HEK293 (cell line): ENCODE data around the gene PRPF8.

ENCODE experiments used
- EGR2 ChIP-seq: fragments of 450-650 bp; formaldehyde crosslinking; IDR thresholded peaks from 2 replicates; pipeline ENCODE4 v1.5.1; 2016; ENCODE audit warnings: low read depth, missing biosample characterization, missing genetic modification characterization
- GLI4 ChIP-seq: fragments of 450-650 bp; formaldehyde crosslinking; IDR thresholded peaks from 2 replicates; pipeline ENCODE4 v1.5.1; 2016; ENCODE audit warnings: missing biosample characterization, missing genetic modification characterization
- GLIS2 ChIP-seq: fragments of 450-650 bp; formaldehyde crosslinking; IDR thresholded peaks from 2 replicates; pipeline ENCODE4 v1.5.1; 2016; ENCODE audit warnings: missing biosample characterization, missing genetic modification characterization
- KLF1 ChIP-seq: fragments of 450-650 bp; formaldehyde crosslinking; IDR thresholded peaks from 2 replicates; pipeline ENCODE4 v1.5.1; 2016; ENCODE audit warnings: missing biosample characterization, missing genetic modification characterization
- KLF16 ChIP-seq: fragments of 450-650 bp; formaldehyde crosslinking; IDR thresholded peaks from 2 replicates; pipeline ENCODE4 v1.5.1; 2017; ENCODE audit warnings: missing biosample characterization, missing genetic modification characterization
- KLF8 ChIP-seq: fragments of 450-650 bp; formaldehyde crosslinking; IDR thresholded peaks from 2 replicates; pipeline ENCODE4 v1.5.1; 2016; ENCODE audit warnings: missing biosample characterization, missing genetic modification characterization
- KLF9 ChIP-seq: fragments of 450-650 bp; formaldehyde crosslinking; IDR thresholded peaks from 2 replicates; pipeline ENCODE4 v1.5.1; 2016; ENCODE audit warnings: missing biosample characterization, missing genetic modification characterization, low read depth
- MZF1 ChIP-seq: fragments of 450-650 bp; formaldehyde crosslinking; IDR thresholded peaks from 2 replicates; pipeline ENCODE4 v1.5.1; 2017; ENCODE audit warnings: missing biosample characterization, missing genetic modification characterization, borderline replicate concordance
- PATZ1 ChIP-seq: fragments of 450-650 bp; formaldehyde crosslinking; IDR thresholded peaks from 2 replicates; pipeline ENCODE4 v1.5.1; 2016; ENCODE audit warnings: missing biosample characterization, missing genetic modification characterization
- SETDB1 ChIP-seq: IDR thresholded peaks from one replicate; pipeline ENCODE4 v1.6.1; 2017; ENCODE audit warnings: mild to moderate bottlenecking, low read length, moderate library complexity, mixed read lengths; ENCODE audit not compliant: insufficient read length
- WT1 ChIP-seq: fragments of 450-650 bp; formaldehyde crosslinking; IDR thresholded peaks from 2 replicates; pipeline ENCODE4 v1.5.1; 2016; ENCODE audit warnings: missing biosample characterization, missing genetic modification characterization
- ZBTB26 ChIP-seq: fragments of 450-650 bp; formaldehyde crosslinking; optimal IDR thresholded peaks from 2 replicates; pipeline ENCODE3; 2016; ENCODE audit warnings: missing biosample characterization, mild to moderate bottlenecking, missing genetic modification characterization
- ZBTB48 ChIP-seq: fragments of 450-650 bp; formaldehyde crosslinking; IDR thresholded peaks from 2 replicates; pipeline ENCODE4 v1.5.1; 2016; ENCODE audit warnings: missing biosample characterization, missing genetic modification characterization
- ZFP69B ChIP-seq: fragments of 450-650 bp; formaldehyde crosslinking; IDR thresholded peaks from 2 replicates; pipeline ENCODE4 v1.5.1; 2016; ENCODE audit warnings: missing biosample characterization, missing genetic modification characterization
- ZNF23 ChIP-seq: fragments of 450-650 bp; formaldehyde crosslinking; IDR thresholded peaks from 2 replicates; pipeline ENCODE4 v1.5.1; 2016; ENCODE audit warnings: missing biosample characterization, missing genetic modification characterization, borderline replicate concordance
- ZNF391 ChIP-seq: fragments of 450-650 bp; formaldehyde crosslinking; IDR thresholded peaks from 2 replicates; pipeline ENCODE4 v1.5.1; 2016; ENCODE audit warnings: low read depth, missing biosample characterization, missing genetic modification characterization, borderline replicate concordance
- ZNF501 ChIP-seq: fragments of 450-650 bp; formaldehyde crosslinking; IDR thresholded peaks from 2 replicates; pipeline ENCODE4 v1.5.1; 2016; ENCODE audit warnings: missing biosample characterization, missing genetic modification characterization
- ZNF514 ChIP-seq: fragments of 450-650 bp; formaldehyde crosslinking; IDR thresholded peaks from 2 replicates; pipeline ENCODE4 v1.5.1; 2016; ENCODE audit warnings: missing biosample characterization, missing genetic modification characterization
- ZNF529 ChIP-seq: fragments of 450-650 bp; formaldehyde crosslinking; IDR thresholded peaks from 2 replicates; pipeline ENCODE4 v1.5.1; 2017; ENCODE audit warnings: missing genetic modification characterization, missing biosample characterization; ENCODE audit not compliant: insufficient replicate concordance
- ZNF560 ChIP-seq: fragments of 450-650 bp; formaldehyde crosslinking; IDR thresholded peaks from 2 replicates; pipeline ENCODE4 v1.5.1; 2017; ENCODE audit warnings: missing biosample characterization, missing genetic modification characterization, borderline replicate concordance
- ZNF571 ChIP-seq: fragments of 450-650 bp; formaldehyde crosslinking; IDR thresholded peaks from 2 replicates; pipeline ENCODE4 v1.5.0; 2017; ENCODE audit warnings: missing biosample characterization, missing genetic modification characterization
- ZNF624 ChIP-seq: fragments of 450-650 bp; formaldehyde crosslinking; IDR thresholded peaks from 2 replicates; pipeline ENCODE4 v1.5.1; 2017; ENCODE audit warnings: missing biosample characterization, missing genetic modification characterization
- ZNF830 ChIP-seq: fragments of 450-650 bp; IDR thresholded peaks from 2 replicates; pipeline ENCODE4 v1.5.0; 2018; ENCODE audit warnings: missing biosample characterization, missing genetic modification characterization, low read depth, mild to moderate bottlenecking, moderate library complexity
- ZSCAN18 ChIP-seq: fragments of 450-650 bp; formaldehyde crosslinking; IDR thresholded peaks from 2 replicates; pipeline ENCODE4 v1.5.1; 2016; ENCODE audit warnings: missing biosample characterization, missing genetic modification characterization
- ZSCAN30 ChIP-seq: fragments of 450-650 bp; IDR thresholded peaks from 2 replicates; pipeline ENCODE4 v1.5.1; 2018; ENCODE audit warnings: missing biosample characterization, mild to moderate bottlenecking, missing genetic modification characterization, moderate library complexity
- TF ChIP-seq, protein P1 (sequence below): fragments of 450-650 bp; formaldehyde crosslinking; IDR thresholded peaks from 2 replicates; pipeline ENCODE4 v1.5.1; 2016; ENCODE audit warnings: missing biosample characterization, missing genetic modification characterization
- TF ChIP-seq, protein P2 (sequence below): fragments of 450-650 bp; formaldehyde crosslinking; IDR thresholded peaks from 2 replicates; pipeline ENCODE4 v1.5.1; 2016; ENCODE audit warnings: missing biosample characterization, missing genetic modification characterization
- TF ChIP-seq, protein P3 (sequence below): fragments of 450-650 bp; formaldehyde crosslinking; IDR thresholded peaks from 2 replicates; pipeline ENCODE4 v1.5.1; 2016; ENCODE audit warnings: missing biosample characterization, missing genetic modification characterization

Gene PRPF8

DNA sequence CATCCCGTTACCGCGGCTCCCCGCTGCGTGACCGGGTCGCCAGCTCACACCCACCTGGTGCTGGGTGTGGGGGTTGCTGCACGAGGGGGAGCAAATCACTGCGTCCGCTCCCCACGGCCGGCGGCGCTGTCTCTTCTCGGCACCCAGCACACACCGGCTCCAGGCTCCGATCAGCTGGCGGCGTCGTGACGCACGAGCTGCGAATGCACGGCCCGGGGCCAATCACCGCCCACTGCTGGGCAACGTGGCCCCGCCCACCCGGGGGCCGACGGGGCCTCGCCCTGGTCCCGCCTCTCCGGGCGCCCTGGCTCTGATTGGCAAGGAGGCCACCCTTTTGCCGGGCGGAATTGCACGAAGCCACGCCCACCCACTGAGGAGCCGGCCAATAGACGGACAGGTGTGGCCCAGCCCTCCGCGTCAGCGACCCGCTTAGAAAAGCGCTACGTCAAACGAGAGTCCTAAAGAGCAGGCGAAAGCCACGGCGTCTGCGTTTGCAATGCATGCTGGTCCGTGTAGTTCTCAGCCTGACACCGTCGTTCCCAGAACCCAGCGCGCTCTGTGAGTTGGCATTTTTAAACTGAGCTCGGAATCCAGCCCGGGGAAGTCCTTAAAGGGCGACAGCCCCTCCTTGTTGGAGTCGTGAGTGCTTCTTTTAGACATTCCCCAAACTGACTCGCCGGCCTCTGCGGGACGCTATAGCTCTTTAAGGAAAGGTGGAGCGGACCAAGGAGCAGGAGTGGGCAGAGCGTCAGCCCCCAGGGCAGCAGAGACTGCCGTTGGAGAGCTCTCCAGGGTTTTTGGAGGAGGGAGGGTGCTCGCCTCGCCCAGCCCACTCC lies 31.6 kb upstream of the PRPF8 start (continued):
- 0 out of 2 replicates have a peak, but pooled peaks have one; percentile 10 for TF ChIP-seq MZF1 (tag by site-specific recombination)
- TF ChIP-seq ZNF830 (tag by site-specific recombination): no peak
- peak; percentile 66; the same call in 1 of the 2 replicates for TF ChIP-seq ZBTB48 (tag by site-specific recombination)
- peak; percentile 86 for TF ChIP-seq KLF16 (tag by site-specific recombination)
- TF ChIP-seq EGR2 (tag by site-specific recombination): peak; percentile 72
- peak; percentile 80 for TF ChIP-seq KLF8 (tag by site-specific recombination)
- TF ChIP-seq, protein P1, sequence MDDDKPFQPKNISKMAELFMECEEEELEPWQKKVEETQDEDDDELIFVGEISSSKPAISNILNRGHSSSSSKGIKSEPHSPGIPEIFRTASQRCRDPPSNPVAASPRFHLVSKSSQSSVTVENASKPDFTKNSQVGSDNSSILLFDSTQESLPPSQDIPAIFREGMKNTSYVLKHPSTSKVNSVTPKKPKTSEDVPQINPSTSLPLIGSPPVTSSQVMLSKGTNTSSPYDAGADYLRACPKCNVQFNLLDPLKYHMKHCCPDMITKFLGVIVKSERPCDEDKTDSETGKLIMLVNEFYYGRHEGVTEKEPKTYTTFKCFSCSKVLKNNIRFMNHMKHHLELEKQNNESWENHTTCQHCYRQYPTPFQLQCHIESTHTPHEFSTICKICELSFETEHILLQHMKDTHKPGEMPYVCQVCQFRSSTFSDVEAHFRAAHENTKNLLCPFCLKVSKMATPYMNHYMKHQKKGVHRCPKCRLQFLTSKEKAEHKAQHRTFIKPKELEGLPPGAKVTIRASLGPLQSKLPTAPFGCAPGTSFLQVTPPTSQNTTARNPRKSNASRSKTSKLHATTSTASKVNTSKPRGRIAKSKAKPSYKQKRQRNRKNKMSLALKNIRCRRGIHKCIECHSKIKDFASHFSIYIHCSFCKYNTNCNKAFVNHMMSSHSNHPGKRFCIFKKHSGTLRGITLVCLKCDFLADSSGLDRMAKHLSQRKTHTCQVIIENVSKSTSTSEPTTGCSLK (tag by site-specific recombination): no peak
- peak; percentile 70 for TF ChIP-seq KLF1
- no peak for TF ChIP-seq ZNF529
- no peak for TF ChIP-seq ZNF23 (tag by site-specific recombination)
- peak; percentile 90 for TF ChIP-seq KLF9 (tag by site-specific recombination)
- no peak for TF ChIP-seq GLI4 (tag by site-specific recombination)
- no peak for TF ChIP-seq ZNF514
- TF ChIP-seq ZNF624 (tag by site-specific recombination): no peak
- no peak for TF ChIP-seq ZSCAN18 (tag by site-specific recombination)
- no peak for TF ChIP-seq SETDB1
- peak; percentile 49 for TF ChIP-seq ZBTB26
- no peak for TF ChIP-seq ZNF560 (tag by site-specific recombination)
- peak; percentile 91 for TF ChIP-seq PATZ1 (tag by site-specific recombination)
- TF ChIP-seq, protein P2, sequence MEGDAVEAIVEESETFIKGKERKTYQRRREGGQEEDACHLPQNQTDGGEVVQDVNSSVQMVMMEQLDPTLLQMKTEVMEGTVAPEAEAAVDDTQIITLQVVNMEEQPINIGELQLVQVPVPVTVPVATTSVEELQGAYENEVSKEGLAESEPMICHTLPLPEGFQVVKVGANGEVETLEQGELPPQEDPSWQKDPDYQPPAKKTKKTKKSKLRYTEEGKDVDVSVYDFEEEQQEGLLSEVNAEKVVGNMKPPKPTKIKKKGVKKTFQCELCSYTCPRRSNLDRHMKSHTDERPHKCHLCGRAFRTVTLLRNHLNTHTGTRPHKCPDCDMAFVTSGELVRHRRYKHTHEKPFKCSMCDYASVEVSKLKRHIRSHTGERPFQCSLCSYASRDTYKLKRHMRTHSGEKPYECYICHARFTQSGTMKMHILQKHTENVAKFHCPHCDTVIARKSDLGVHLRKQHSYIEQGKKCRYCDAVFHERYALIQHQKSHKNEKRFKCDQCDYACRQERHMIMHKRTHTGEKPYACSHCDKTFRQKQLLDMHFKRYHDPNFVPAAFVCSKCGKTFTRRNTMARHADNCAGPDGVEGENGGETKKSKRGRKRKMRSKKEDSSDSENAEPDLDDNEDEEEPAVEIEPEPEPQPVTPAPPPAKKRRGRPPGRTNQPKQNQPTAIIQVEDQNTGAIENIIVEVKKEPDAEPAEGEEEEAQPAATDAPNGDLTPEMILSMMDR (tag by site-specific recombination): peak; percentile 54
- TF ChIP-seq, protein P3, sequence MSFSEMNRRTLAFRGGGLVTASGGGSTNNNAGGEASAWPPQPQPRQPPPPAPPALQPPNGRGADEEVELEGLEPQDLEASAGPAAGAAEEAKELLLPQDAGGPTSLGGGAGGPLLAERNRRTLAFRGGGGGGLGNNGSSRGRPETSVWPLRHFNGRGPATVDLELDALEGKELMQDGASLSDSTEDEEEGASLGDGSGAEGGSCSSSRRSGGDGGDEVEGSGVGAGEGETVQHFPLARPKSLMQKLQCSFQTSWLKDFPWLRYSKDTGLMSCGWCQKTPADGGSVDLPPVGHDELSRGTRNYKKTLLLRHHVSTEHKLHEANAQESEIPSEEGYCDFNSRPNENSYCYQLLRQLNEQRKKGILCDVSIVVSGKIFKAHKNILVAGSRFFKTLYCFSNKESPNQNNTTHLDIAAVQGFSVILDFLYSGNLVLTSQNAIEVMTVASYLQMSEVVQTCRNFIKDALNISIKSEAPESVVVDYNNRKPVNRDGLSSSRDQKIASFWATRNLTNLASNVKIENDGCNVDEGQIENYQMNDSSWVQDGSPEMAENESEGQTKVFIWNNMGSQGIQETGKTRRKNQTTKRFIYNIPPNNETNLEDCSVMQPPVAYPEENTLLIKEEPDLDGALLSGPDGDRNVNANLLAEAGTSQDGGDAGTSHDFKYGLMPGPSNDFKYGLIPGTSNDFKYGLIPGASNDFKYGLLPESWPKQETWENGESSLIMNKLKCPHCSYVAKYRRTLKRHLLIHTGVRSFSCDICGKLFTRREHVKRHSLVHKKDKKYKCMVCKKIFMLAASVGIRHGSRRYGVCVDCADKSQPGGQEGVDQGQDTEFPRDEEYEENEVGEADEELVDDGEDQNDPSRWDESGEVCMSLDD: peak; percentile 88; the same call in 1 of the 2 replicates
- TF ChIP-seq GLIS2 (tag by site-specific recombination): peak; percentile 54; the same call in 1 of the 2 replicates
- TF ChIP-seq ZNF391 (tag by site-specific recombination): no peak
- TF ChIP-seq ZNF571: no peak
- TF ChIP-seq WT1 (tag by site-specific recombination): no peak
- TF ChIP-seq ZNF501 (tag by site-specific recombination): peak; percentile 80; the same call in 1 of the 2 replicates
- TF ChIP-seq ZFP69B (tag by site-specific recombination): peak; percentile 49
- TF ChIP-seq ZSCAN30 (tag by site-specific recombination): 0 out of 2 replicates have a peak, but pooled peaks have one; percentile 15
